Liver (tissue), 9 donors: ENCODE data around the gene TBC1D10A. TPM values are rescaled to one million over a fixed set of nuclear protein-coding genes. Genes with fewer than 3 reads are reported as not detected.
A peak's percentile ranks its signal among the peaks of the same experiment; 100 is the strongest.

Experiments
- DNase-seq: peaks from one replicate; pipeline ENCODE4 v3.0.0-alpha.2; 2017; ENCODE audit warnings: low spot score
- H3K27ac ChIP-seq, 2 donors: one replicate each; pipeline ENCODE4 v1.7.0; 2013; ENCODE audit warnings: inconsistent platforms in 2 of 2, low read length in 2 of 2, control low read depth in 1 of 2, low read depth in 1 of 2, mild to moderate bottlenecking in 1 of 2
- H3K27me3 ChIP-seq, 4 donors: one replicate each; pipeline versions ENCODE4 v1.6.1 to v1.7.0; 2013; ENCODE audit warnings: low read length in 3 of 4, inconsistent platforms in 1 of 4, mild to moderate bottlenecking in 1 of 4, moderate library complexity in 1 of 4; ENCODE audit not compliant: control insufficient read depth in 4 of 4, insufficient read depth in 4 of 4
- H3K36me3 ChIP-seq, 4 donors: one replicate each; pipeline versions ENCODE4 v1.6.1 to v1.7.0; 2013; ENCODE audit warnings: low read length in 3 of 4, mild to moderate bottlenecking in 3 of 4, low read depth in 1 of 4, moderate library complexity in 1 of 4; ENCODE audit not compliant: control insufficient read depth in 4 of 4, insufficient read depth in 3 of 4
- H3K4me1 ChIP-seq, 4 donors: one replicate each; pipeline versions ENCODE4 v1.6.1 to v1.7.0; 2013; ENCODE audit warnings: low read length in 3 of 4, mild to moderate bottlenecking in 3 of 4, moderate library complexity in 1 of 4; ENCODE audit not compliant: control insufficient read depth in 4 of 4, insufficient read depth in 4 of 4
- H3K4me3 ChIP-seq, 3 donors: one replicate each; pipeline versions ENCODE4 v1.6.1 to v1.7.0; 2013; ENCODE audit warnings: low read length in 3 of 3, control low read depth in 1 of 3, low read depth in 1 of 3, mild to moderate bottlenecking in 1 of 3
- H3K9ac ChIP-seq, 2 donors: one replicate each; pipeline ENCODE4 v1.7.0; 2013; ENCODE audit warnings: low read length in 2 of 2, mild to moderate bottlenecking in 2 of 2, moderate library complexity in 2 of 2, control low read depth in 1 of 2, low read depth in 1 of 2
- H3K9me3 ChIP-seq, 4 donors: one replicate each; pipeline versions ENCODE4 v1.6.1 to v1.7.0; 2013; ENCODE audit warnings: low read length in 3 of 4; ENCODE audit not compliant: control insufficient read depth in 4 of 4
- EGR1 ChIP-seq, 2 donors: IDR thresholded peaks; 2 replicates each; pipeline ENCODE4 v1.6.1; 2016 to 2018; ENCODE audit warnings: antibody characterized with exemption in 2 of 2, low read depth in 2 of 2
- FOXA1 ChIP-seq: IDR thresholded peaks from 2 replicates; pipeline ENCODE4 v1.6.1; 2016; ENCODE audit warnings: antibody characterized with exemption
- FOXA2 ChIP-seq: IDR thresholded peaks from 2 replicates; pipeline ENCODE4 v1.6.1; 2016; ENCODE audit warnings: antibody characterized with exemption
- HNF4A ChIP-seq, 2 donors: conservative IDR thresholded peaks; 2 replicates each; pipeline ENCODE4 v1.6.1; 2016; ENCODE audit warnings: antibody characterized with exemption in 2 of 2, mild to moderate bottlenecking in 2 of 2
- HNF4G ChIP-seq: IDR thresholded peaks from 2 replicates; pipeline ENCODE4 v1.6.1; 2016; ENCODE audit warnings: antibody characterized with exemption
- JUND ChIP-seq, 2 donors: IDR thresholded peaks; 2 replicates each; pipeline ENCODE4 v1.6.1; 2016; ENCODE audit warnings: antibody characterized with exemption in 2 of 2
- NR2F2 ChIP-seq: IDR thresholded peaks from 2 replicates; pipeline ENCODE4 v1.6.1; 2016; ENCODE audit warnings: antibody characterized with exemption
- RAD21 ChIP-seq, 2 donors: IDR thresholded peaks; 2 replicates each; pipeline ENCODE4 v1.6.1; 2016; ENCODE audit warnings: antibody characterized with exemption in 2 of 2, mild to moderate bottlenecking in 2 of 2
- RXRA ChIP-seq, 2 donors: IDR thresholded peaks; 2 replicates each; pipeline ENCODE4 v1.6.1; 2017 to 2018; ENCODE audit warnings: antibody characterized with exemption in 2 of 2, mild to moderate bottlenecking in 1 of 2
- SP1 ChIP-seq: IDR thresholded peaks from 2 replicates; pipeline ENCODE4 v1.6.1; 2018; ENCODE audit warnings: antibody characterized with exemption, mild to moderate bottlenecking
- TAF1 ChIP-seq: conservative IDR thresholded peaks from 2 replicates; pipeline ENCODE4 v1.6.1; 2016; ENCODE audit warnings: antibody characterized with exemption, mild to moderate bottlenecking
- YY1 ChIP-seq: IDR thresholded peaks from 2 replicates; pipeline ENCODE4 v1.6.1; 2016; ENCODE audit warnings: antibody characterized with exemption, mild to moderate bottlenecking
- WGBS: extraction: QIAGEN DNeasy Blood & Tissue Kit; methylation state at CpG from one replicate; pipeline ENCODE4 v1.1.7; 2013; 5-methylcytosine and 5-hydroxymethylcytosine counted together
- polyA plus RNA-seq, 2 donors: library from polyadenylated mRNA; stranded (reverse) in 1 of 2; unstranded in 1 of 2; fragments of 200-250 nt in 1 of 2; fragments of >200 nt in 1 of 2; fragmentation: Nextera tagmentation in 1 of 2; extraction: Ambion mirVana in 1 of 2; gene quantifications; one replicate each; pipeline versions ENCODE4 v1.2.1 to v1.2.3, GENCODE V29; 2013 to 2015
- total RNA-seq, 2 donors: library from RNA; depleted of rRNA; stranded (reverse); fragments of >200 nt; gene quantifications; one replicate each; pipeline ENCODE4 v1.2.3, GENCODE V29; 2014
- TF ChIP-seq, protein P1 (sequence below): IDR thresholded peaks from 2 replicates; pipeline ENCODE4 v1.6.1; 2016; ENCODE audit warnings: antibody characterized with exemption, mild to moderate bottlenecking
- TF ChIP-seq, protein P2 (sequence below): fragments of 150-350 bp; IDR thresholded peaks from 2 replicates; pipeline ENCODE4 v1.5.1; 2017; ENCODE audit warnings: improper control_type of control experiment, low read depth, low read length; ENCODE audit not compliant: missing input control
- TF ChIP-seq, protein P3 (sequence below): IDR thresholded peaks from 2 replicates; pipeline ENCODE4 v1.6.1; 2016; ENCODE audit warnings: antibody characterized with exemption
- donor health status: healthy.
- donor health status: healthy.
- donor health status: healthy.
- donor health status: healthy.
- donor health status: healthy.

The TBC1D10A gene
- total and polyA plus RNA-seq, 4 donors, result 3.6 to 9.2 (median 8.2) TPM

DNA sequence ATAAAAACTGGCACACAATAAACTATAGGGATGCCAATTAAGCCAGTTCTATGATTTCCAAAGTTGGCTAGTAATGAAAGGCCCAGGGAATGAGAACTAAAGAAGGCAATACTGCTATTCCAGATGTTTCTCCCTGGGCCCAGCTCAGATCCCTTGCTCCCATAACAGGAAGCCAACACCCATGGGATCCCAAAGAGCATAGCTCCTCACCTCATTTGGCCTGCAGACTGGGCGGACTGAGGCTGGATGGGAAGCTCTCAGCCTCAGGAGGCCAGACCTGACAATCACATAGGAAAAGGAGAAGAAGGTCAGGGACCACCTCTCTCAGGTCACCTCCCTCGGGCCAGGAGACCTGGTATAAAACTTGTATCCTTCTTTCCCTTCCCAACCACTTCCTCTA, 5.3 kb downstream of the TBC1D10A start:
- peaks cover 0 to 2% (median 0%) of the 10 kb centered on the region in 4 donors for H3K36me3 ChIP-seq
- WGBS, result 88% methylated on average over 2 of the region's 2 CpGs
- H3K9ac ChIP-seq, result no peak overlapping the region
- no peak for TF ChIP-seq TAF1
- TF ChIP-seq FOXA1, result no peak
- TF ChIP-seq EGR1 (IDR thresholded peaks at IDR 0.05; ENCODE audit: low read depth in 2 of 2), result no peak
- TF ChIP-seq RAD21 (IDR thresholded peaks at IDR 0.05), result no peak
- no peak for TF ChIP-seq NR2F2
- no peak for TF ChIP-seq HNF4A (conservative IDR thresholded peaks at IDR 0.05)
- TF ChIP-seq, protein P1, sequence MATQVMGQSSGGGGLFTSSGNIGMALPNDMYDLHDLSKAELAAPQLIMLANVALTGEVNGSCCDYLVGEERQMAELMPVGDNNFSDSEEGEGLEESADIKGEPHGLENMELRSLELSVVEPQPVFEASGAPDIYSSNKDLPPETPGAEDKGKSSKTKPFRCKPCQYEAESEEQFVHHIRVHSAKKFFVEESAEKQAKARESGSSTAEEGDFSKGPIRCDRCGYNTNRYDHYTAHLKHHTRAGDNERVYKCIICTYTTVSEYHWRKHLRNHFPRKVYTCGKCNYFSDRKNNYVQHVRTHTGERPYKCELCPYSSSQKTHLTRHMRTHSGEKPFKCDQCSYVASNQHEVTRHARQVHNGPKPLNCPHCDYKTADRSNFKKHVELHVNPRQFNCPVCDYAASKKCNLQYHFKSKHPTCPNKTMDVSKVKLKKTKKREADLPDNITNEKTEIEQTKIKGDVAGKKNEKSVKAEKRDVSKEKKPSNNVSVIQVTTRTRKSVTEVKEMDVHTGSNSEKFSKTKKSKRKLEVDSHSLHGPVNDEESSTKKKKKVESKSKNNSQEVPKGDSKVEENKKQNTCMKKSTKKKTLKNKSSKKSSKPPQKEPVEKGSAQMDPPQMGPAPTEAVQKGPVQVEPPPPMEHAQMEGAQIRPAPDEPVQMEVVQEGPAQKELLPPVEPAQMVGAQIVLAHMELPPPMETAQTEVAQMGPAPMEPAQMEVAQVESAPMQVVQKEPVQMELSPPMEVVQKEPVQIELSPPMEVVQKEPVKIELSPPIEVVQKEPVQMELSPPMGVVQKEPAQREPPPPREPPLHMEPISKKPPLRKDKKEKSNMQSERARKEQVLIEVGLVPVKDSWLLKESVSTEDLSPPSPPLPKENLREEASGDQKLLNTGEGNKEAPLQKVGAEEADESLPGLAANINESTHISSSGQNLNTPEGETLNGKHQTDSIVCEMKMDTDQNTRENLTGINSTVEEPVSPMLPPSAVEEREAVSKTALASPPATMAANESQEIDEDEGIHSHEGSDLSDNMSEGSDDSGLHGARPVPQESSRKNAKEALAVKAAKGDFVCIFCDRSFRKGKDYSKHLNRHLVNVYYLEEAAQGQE, result no peak
- no peak for TF ChIP-seq JUND (IDR thresholded peaks at IDR 0.05)
- no peak for TF ChIP-seq SP1
- no peak for TF ChIP-seq RXRA (IDR thresholded peaks at IDR 0.05)
- no peak for TF ChIP-seq HNF4G
- H3K9me3 ChIP-seq, result no peaks in the 10 kb centered on the region
- H3K27me3 ChIP-seq, result no peaks in the 10 kb centered on the region
- H3K4me3 ChIP-seq, result no peak overlapping the region
- no peak for DNase-seq
- H3K27ac ChIP-seq, result no peak overlapping the region
- peaks cover 12 to 61% (median 49%) of the 10 kb centered on the region in 4 donors for H3K4me1 ChIP-seq

DNA sequence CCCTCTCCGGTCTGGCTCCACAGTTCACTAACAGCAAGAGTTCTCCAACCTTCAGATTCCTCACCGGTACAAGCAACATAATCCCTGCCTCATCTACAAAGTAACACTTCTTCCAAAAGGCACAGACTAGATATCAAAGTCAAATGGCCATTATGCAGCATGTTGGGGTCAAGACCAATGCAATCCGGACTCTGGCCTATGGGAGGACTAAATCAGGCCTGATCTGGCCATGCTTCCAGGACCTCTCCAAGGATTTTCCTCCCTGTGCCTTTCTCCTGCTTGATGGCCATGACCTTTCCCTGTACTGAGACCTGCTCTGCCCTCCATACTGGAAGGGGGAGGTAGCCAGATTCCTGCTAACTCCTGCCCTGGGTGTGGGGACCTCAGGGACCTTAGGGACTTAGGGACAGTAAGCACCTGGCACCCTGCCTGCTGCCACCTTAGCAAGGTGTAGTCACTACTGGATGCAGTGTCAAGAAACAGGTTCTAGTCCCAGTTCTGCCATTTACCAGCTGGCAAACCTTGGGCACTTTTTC, 6.7 kb downstream of the TBC1D10A start:
- H3K36me3 ChIP-seq, result peaks cover 0 to 2% (median 0%) of the 10 kb centered on the region in 4 donors
- no peak overlapping the region for H3K9ac ChIP-seq
- TF ChIP-seq TAF1 (no peak), RXRA (IDR thresholded peaks at IDR 0.05) (peak; percentile 44 to 83), FOXA2 (no peak), JUND (IDR thresholded peaks at IDR 0.05) (no peak), HNF4A (conservative IDR thresholded peaks at IDR 0.05) (peak; percentile 72 to 85), SP1 (peak; percentile 32), YY1 (peak; percentile 49)
- TF ChIP-seq, protein P2, sequence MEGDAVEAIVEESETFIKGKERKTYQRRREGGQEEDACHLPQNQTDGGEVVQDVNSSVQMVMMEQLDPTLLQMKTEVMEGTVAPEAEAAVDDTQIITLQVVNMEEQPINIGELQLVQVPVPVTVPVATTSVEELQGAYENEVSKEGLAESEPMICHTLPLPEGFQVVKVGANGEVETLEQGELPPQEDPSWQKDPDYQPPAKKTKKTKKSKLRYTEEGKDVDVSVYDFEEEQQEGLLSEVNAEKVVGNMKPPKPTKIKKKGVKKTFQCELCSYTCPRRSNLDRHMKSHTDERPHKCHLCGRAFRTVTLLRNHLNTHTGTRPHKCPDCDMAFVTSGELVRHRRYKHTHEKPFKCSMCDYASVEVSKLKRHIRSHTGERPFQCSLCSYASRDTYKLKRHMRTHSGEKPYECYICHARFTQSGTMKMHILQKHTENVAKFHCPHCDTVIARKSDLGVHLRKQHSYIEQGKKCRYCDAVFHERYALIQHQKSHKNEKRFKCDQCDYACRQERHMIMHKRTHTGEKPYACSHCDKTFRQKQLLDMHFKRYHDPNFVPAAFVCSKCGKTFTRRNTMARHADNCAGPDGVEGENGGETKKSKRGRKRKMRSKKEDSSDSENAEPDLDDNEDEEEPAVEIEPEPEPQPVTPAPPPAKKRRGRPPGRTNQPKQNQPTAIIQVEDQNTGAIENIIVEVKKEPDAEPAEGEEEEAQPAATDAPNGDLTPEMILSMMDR, result no peak
- TF ChIP-seq, protein P3, sequence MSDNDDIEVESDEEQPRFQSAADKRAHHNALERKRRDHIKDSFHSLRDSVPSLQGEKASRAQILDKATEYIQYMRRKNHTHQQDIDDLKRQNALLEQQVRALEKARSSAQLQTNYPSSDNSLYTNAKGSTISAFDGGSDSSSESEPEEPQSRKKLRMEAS, result peak; percentile 8
- no peaks in the 10 kb centered on the region for H3K9me3 ChIP-seq
- peaks cover 12 to 61% (median 41%) of the 10 kb centered on the region in 4 donors for H3K4me1 ChIP-seq
- no peak overlapping the region for H3K4me3 ChIP-seq
- WGBS, result 79% methylated on average over 3 of the region's 3 CpGs
- peak overlapping the region in 1 of 2 donors; percentile 23 for H3K27ac ChIP-seq
- H3K27me3 ChIP-seq, result no peaks in the 10 kb centered on the region
- no peak for DNase-seq
